DMS 273 (cell line): ENCODE data around the gene MAPK8IP1.

Experiments used
- DNase-seq: peaks from one replicate; lab custom pipeline; 2025; ENCODE audit not compliant: unreplicated experiment; lab: John Stamatoyannopoulos, UW

MAPK8IP1 gene

DNA sequence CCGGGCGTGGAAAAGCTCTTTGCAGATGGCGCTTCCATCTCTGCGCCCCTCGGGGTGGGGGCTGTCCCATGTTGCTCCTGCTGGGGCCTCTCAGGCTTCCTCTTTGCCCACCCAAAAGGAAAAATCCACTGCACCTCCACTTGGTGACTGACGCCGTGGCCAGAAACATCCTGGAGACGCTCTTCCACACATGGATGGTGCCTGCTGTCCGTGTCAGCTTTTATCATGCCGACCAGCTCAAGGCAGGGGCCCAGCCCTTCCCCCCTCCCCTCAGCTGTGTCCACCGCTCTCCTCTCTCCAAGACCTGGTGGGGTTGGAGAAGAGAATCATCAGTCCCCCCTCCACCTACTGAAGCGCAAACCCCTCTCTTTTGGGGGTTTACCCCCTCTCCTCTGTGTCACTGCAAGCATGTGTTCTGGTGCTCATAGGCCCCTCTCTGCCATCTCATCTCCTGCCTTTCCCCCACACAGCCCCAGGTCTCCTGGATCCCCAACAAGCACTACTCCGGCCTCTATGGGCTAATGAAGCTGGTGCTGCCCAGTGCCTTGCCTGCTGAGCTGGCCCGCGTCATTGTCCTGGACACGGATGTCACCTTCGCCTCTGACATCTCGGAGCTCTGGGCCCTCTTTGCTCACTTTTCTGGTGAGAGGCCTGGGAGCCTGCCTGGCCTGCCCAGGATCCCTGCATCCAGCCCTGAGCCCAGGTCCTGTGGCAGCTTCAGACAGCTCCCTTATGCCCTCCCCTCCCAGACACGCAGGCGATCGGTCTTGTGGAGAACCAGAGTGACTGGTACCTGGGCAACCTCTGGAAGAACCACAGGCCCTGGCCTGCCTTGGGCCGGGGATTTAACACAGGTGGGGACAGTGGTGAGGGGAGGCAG is 38.8 kb downstream of the MAPK8IP1 start:
- DNase-seq: no peak

DNA sequence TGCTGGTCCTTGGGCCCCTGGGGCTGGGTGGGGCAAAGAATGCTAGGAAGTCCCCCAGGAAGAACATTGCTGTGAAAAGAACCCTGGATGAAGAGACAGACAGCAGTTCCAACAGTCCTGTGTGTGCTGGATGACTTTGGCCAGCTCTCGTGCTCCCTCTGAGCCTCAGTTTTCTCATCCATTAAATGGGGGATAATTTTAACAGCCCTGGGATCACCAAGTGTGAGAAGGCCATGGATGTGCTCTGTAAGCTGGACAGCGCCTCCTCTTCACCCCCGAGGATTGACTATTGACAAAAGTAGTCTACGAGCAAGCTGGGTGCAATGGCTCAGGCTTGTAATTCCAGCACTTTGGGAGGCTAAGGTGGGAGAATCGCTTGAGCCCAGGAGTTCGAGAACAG is 39.5 kb downstream of the MAPK8IP1 start:
- no peak for DNase-seq

DNA sequence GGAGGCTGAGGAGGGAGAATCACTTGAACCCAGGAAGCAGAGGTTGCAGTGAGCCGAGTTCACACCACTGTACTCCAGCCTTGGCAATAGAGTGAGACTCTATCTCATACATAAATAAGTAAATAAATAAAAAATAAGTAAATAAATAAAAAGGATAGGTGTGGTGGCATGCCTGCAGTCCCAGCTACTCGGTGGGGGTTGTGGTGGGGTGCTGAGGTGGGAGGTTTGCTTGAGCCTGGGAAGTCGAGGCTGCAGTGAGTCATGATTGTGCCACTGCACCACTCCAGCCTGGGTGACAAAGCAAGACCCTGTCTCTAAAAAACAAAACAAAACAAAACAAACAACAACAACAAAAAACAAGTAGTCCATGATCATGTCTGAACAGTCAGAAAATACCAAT is 40.1 kb downstream of the MAPK8IP1 start:
- no peak for DNase-seq

- no peak for DNase-seq
Observed at GRCh38 chr11:45926001-45926401, 40.5 kb downstream of the MAPK8IP1 start.

DNA sequence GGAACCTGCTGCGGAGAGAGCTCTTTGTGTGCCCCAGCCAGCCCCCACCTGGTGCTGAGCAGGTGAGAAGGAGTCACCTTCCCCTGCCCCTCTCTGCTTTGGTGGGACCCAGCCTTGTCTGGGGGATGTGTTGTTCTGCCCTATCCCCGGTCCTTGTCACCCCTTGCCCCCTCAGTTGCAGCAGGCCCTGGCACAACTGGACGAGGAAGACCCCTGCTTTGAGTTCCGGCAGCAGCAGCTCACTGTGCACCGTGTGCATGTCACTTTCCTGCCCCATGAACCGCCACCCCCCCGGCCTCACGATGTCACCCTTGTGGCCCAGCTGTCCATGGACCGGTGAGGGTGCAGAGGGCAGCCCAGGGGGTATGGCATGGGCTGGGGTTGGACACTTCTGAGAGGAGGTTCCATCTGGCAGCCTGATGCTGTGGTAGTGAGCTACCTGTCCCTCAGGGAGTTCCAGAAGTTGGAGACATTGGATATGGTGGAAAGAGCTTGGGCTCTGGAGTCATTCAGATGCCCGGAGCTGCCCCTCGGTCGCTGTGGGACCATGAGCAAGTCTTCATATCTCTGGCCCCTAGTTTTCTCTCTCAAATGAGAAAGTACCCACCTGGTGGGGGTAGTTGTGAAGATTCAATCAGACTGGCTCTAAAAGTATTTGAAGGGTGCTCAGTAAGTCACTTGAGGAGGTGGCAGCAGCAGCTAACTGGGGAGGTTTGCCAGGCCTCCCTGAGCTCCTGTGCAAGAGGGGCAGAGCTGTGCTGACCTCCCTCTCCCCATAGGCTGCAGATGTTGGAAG is 41.3 kb downstream of the MAPK8IP1 start:
- no peak for DNase-seq

GRCh38 chr11:45927332-45927683 is 41.9 kb downstream of the MAPK8IP1 start:
- DNase-seq: no peak

DNA sequence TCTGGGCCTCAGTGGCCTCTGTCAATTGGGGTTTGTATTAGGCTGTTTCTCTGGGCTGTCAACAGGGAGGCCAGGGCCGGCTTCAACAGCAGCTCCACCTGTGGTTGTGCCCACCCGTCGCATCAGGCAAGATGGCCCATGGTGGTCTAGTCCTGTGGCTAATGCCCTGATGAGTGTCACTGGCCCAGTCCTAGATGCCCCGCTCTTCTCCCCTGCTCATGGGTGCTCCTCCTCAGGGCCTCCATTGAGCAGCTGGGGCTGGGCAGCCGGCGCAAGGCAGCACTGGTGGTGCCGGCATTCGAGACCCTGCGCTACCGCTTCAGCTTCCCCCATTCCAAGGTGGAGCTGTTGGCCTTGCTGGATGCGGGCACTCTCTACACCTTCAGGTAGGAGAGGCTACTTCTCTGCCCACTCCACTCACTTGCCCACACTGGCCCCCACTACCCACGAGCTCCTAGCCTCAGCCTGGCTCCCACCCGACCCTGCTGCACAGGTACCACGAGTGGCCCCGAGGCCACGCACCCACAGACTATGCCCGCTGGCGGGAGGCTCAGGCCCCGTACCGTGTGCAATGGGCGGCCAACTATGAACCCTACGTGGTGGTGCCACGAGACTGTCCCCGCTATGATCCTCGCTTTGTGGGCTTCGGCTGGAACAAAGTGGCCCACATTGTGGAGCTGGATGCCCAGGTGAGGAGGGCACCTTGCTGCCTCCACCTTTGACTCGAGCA is 42.4 kb downstream of the MAPK8IP1 start:
- DNase-seq: no peak

- DNase-seq: no peak
Observed at GRCh38 chr11:45928535-45929215, 43.2 kb downstream of the MAPK8IP1 start.

DNA sequence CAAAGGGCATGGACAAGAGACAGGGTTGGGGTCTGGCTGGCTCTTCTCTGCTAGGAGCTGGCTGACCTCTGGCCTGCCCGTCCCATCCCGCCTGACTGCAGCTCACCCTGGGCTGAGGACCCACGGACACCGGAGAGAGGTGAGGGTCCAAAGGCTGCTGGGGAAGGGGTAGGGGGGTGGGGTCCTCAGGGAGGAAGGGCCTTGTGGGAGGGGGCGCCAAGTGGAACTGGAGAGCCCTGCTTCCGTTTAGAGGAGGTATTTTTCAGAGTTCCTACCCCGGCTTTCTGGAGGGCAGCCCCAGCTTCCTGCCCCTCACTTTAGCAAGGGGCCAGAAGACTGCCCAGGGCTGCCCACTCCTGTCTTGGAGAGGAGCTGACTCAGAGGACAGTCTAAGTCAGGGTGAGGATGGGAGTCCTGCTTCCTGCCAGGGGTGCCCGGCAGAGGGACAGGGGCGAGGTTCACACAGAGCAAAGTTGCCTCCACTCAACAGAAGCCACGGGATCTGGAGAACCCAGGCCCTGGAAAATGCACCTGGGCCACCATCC is 44.1 kb downstream of the MAPK8IP1 start:
- DNase-seq: no peak

DNA sequence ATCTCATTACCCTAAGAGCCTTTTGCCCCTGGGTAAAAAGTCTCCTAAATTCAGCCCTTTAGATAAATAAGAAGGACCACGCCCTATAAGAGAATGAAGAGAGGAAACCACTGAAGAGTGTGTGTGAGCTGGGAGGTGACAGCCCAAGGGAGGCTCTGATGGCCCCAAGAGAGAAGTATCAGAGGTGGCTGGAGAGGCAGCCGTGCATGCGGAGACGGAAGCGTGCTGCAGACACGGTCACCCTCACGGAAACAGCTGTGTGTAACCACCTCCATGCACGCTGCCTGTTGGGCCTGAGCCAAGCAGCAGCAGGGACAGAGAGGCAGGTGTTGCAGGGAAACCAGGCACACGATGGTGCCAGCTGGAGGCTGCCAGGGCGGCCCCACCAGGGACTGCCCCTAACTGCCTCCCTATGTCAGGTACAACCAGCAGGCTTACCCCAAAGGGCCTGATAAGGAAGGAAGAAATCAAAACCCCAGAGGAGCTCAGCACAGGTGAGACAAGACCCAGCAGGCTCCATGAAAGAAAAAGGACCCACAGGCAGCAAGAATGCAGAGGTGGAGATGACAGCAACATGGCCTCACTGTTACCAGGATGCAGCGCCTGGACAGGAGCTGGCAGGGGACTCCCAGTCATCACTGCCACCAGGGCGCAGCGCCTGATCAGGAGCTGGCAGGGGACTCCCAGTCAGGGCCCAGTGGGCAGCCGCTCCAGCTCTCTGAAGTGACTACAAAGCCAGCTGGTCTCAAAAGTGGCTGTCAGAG is 44.8 kb downstream of the MAPK8IP1 start:
- peak; percentile 76 for DNase-seq

DNA sequence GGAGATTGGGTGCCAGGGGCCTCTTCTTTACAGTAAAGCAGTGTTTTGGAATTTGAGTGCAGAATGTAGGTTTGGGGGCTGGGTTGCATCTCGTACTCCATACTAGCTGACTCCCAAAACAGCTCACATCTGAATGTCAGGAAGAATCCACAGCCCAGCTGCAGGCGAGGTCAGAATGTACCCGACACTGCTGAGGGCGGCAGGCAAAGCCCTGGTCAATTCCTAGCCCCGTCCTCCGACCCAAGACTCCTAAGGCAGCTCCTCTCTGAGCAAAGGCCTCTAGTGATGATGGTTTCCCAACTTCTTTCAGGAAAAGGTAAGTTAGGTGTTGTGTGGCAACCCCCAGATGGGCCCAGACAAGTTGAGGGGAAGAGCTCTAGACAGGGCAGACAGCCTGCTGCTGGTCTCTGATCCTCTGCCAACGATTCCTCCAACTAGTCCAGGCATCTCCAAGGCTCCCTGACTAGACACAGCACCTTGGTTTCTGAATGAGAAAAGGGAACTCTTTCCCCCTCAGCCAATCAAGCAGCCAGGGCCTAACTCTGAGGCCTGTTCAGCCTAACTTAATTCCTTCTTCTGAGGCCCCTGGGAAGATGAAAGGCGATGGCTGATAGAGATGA is 45.6 kb downstream of the MAPK8IP1 start:
- peak; percentile 28 for DNase-seq

DNA sequence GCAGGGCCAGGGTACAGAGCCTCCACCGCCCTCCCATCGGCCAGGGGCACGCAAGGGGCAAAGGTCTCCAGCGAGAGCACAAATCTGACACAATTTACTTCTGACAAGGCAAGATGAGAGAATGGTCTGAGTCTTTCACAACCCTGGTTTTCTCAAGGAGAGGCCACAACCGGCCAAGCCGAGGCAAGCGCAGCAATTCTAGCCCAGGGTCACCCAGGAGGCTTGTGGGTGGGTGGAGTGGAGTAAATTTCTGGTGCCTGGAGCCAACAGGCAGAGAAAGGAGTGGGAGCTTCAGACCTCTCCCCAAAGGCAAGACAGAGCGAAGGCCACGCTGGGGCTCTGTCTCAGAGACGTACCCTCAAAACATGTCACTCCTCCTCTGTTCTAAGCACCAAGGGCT is 46.3 kb downstream of the MAPK8IP1 start:
- no peak for DNase-seq

DNA sequence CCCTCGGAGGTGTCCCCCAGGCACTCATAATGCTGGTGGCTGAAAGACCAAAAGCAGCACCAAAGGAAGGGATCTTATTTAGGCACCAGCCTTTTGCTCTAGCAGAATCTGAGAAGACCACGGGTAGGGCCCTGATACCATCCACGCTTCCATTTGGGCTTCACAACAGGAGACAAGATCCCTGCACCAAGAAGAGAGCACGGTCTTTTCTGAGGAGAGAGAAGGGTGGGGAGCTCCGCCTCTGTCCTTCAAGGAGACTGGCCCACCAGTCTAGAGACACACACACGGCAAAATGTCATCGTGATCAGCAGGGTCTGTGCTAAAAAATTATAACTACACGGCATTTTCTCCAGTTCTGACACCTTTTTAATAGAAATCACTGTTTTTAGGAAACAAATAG is 46.8 kb downstream of the MAPK8IP1 start:
- DNase-seq: no peak

GRCh38 chr11:45933131-45933831 is 47.8 kb downstream of the MAPK8IP1 start:
- no peak for DNase-seq

DNA sequence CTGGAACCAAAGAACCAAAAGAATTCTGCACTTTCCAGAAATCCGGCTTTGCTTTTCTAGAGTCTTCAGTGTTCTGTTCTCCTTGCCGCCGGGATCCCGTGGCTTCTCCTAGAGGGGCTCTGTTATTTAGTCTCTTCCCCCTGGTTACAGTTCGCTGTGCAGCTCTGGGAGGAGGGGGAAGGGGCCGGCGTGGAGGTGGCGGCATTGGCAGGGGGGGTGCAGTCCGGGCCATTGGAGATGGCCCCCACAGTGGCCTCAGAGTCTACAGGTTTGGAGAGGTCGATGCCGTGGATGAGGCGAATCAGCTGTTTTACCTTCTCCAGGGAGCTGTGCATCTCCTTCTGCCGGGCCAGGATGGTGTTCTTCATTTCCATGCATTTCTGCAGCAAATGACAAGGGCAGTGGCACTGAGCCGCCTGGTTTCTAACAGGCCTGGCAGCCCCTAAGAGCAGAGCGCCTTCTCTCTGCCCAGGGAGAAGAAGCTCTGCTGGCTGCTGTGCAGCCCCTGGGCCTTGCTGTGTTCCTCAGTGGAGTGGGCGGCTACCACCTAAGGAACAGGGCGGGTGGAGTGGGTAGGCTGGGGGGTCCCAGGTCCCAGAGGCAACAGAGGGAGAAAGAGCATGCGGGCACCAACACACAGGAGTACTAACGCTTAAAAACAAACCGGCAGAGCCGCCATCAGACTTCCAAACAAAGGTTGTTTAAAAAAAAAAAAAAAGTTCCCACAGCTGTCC is 48.6 kb downstream of the MAPK8IP1 start:
- no peak for DNase-seq

- no peak for DNase-seq
Observed at GRCh38 chr11:45934580-45935318, 49.3 kb downstream of the MAPK8IP1 start.

DNA sequence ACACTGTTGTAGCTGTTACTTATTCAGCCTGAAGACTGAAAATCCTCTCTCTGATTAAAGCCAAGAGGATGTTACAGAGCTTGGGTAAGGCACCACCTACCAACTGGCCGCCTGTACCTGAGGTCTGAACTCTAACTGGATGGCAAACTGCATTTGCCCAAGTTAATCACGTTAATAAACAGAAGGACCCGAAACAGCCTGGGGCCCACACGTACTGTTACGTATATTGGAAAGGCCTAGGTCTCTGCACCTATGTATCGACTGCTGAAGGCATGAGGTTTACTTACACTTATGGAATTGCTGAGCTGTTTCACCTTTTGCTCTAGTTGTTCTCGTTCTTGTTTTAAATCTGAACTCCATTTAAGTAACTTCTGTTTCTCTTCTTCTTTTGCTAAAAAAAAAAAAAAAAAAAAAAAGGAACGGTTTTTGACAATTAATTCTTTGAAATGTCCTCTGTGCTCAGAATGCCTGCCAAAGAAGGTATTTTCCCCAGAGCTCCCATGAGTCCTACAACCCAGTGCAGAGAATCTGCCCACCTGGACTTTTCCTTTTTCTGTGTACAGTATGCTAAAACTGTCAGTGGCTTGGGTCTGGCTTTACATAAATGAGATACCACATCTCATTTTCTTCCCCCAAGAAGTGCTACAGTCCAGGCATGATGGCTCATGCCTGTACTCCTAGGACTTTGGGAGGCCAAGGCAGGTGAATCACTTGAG is 50.1 kb downstream of the MAPK8IP1 start:
- no peak for DNase-seq
